IPS DF 6.9 (cell line): ENCODE measurements around the gene TEX53.

ENCODE experiments used
- DNase-seq: peaks from one replicate; pipeline ENCODE4 v3.0.0-alpha.2; 2013; ENCODE audit warnings: low read depth, low spot score
- H3K27ac ChIP-seq: one replicate; pipeline ENCODE4 v1.5.1; 2013; ENCODE audit warnings: low read length, control low read depth
- H3K27me3 ChIP-seq: 2 replicates; pipeline ENCODE4 v1.6.1; 2013; ENCODE audit warnings: mild to moderate bottlenecking, low read length; ENCODE audit not compliant: control insufficient read depth, insufficient read depth
- H3K36me3 ChIP-seq: 2 replicates; pipeline ENCODE4 v1.6.1; 2013; ENCODE audit warnings: low read length; ENCODE audit not compliant: control insufficient read depth, insufficient read depth
- H3K4me1 ChIP-seq: 2 replicates; pipeline ENCODE4 v1.6.1; 2013; ENCODE audit warnings: low read length; ENCODE audit not compliant: control insufficient read depth, insufficient read depth
- H3K4me3 ChIP-seq: 2 replicates; pipeline ENCODE4 v1.5.1; 2013; ENCODE audit warnings: mild to moderate bottlenecking, low read length
- H3K9me3 ChIP-seq: 2 replicates; pipeline ENCODE4 v1.6.1; 2013; ENCODE audit warnings: low read length, inconsistent platforms; ENCODE audit not compliant: control insufficient read depth, insufficient read depth
- WGBS: extraction: QIAGEN DNeasy Blood & Tissue Kit; methylation state at CpG from one replicate; pipeline ENCODE4 v1.1.7; 2013; ENCODE audit warnings: mixed read lengths, missing lambda C conversion rate; ENCODE audit not compliant: insufficient read length, insufficient coverage; 5-methylcytosine and 5-hydroxymethylcytosine counted together

TEX53 gene

GRCh38 chr9:114657705-114658104, at the start of gene TEX53:
TSS of gene TEX53 (minus strand) at chr9:114657805. CDS start at chr9:114657774, 31 bp downstream.
- H3K4me3 ChIP-seq = no peak within 1 kb of the TSS
- no CpG with 5 or more reads among the region's 6 CpGs for whole genome bisulfite sequencing
- H3K27me3 ChIP-seq = no peaks in the 10 kb centered on the region
- H3K36me3 ChIP-seq = no peaks in the 10 kb centered on the region
- no peaks in the 10 kb centered on the region for H3K9me3 ChIP-seq
- no peak for DNase-seq
- H3K4me1 ChIP-seq = peaks cover 3% of the 10 kb centered on the region; the same call in 1 of the 2 replicates
- no peak within 1 kb of the TSS for H3K27ac ChIP-seq

- no peaks in the 10 kb centered on the region for H3K9me3 ChIP-seq
- DNase-seq = no peak
- no peak overlapping the region for H3K4me3 ChIP-seq
- H3K4me1 ChIP-seq = no peaks in the 10 kb centered on the region
- no CpG with 5 or more reads among the region's 2 CpGs for WGBS
- no peak overlapping the region for H3K27ac ChIP-seq
- H3K27me3 ChIP-seq = no peaks in the 10 kb centered on the region
- no peaks in the 10 kb centered on the region for H3K36me3 ChIP-seq
Observed at GRCh38 chr9:114706711-114707110, 49.1 kb upstream of the TEX53 start.

GRCh38 chr9:114701988-114702387, 44.4 kb upstream of the TEX53 start:
- Histone ChIP-seq H3K9me3 (no peaks in the 10 kb centered on the region), H3K4me1 (no peaks in the 10 kb centered on the region), H3K27ac (no peak overlapping the region), H3K4me3 (no peak overlapping the region), H3K36me3 (no peaks in the 10 kb centered on the region), H3K27me3 (no peaks in the 10 kb centered on the region)
- DNase-seq = no peak

- Histone ChIP-seq H3K9me3 (no peaks in the 10 kb centered on the region), H3K4me3 (no peak overlapping the region)
- no peak for DNase-seq
Observed at GRCh38 chr9:114697951-114698351, 40.3 kb upstream of the TEX53 start.

GRCh38 chr9:114696814-114697544, 39.4 kb upstream of the TEX53 start:
- no peaks in the 10 kb centered on the region for H3K36me3 ChIP-seq
- no peak overlapping the region for H3K27ac ChIP-seq
- no peaks in the 10 kb centered on the region for H3K9me3 ChIP-seq
- H3K4me1 ChIP-seq = no peaks in the 10 kb centered on the region
- no peak for DNase-seq
- H3K27me3 ChIP-seq = no peaks in the 10 kb centered on the region
- H3K4me3 ChIP-seq = no peak overlapping the region
- no CpG with 5 or more reads among the region's 7 CpGs for WGBS

More at GRCh38 chr9:114697951-114698351, 40.3 kb upstream of the TEX53 start:
- WGBS = no CpG with 5 or more reads among the region's 4 CpGs
- H3K27me3 ChIP-seq = no peaks in the 10 kb centered on the region
- no peak overlapping the region for H3K27ac ChIP-seq
- no peaks in the 10 kb centered on the region for H3K4me1 ChIP-seq
- H3K36me3 ChIP-seq = no peaks in the 10 kb centered on the region

GRCh38 chr9:114695948-114696347, 38.3 kb upstream of the TEX53 start:
- Histone ChIP-seq H3K4me1 (no peaks in the 10 kb centered on the region), H3K4me3 (no peak overlapping the region), H3K9me3 (no peaks in the 10 kb centered on the region), H3K27ac (no peak overlapping the region), H3K27me3 (no peaks in the 10 kb centered on the region), H3K36me3 (no peaks in the 10 kb centered on the region)
- WGBS = no CpG with 5 or more reads among the region's 2 CpGs
- no peak for DNase-seq

GRCh38 chr9:114694719-114695269, 37.2 kb upstream of the TEX53 start:
- Histone ChIP-seq H3K4me3 (no peak overlapping the region), H3K27ac (no peak overlapping the region), H3K4me1 (no peaks in the 10 kb centered on the region), H3K36me3 (no peaks in the 10 kb centered on the region), H3K27me3 (no peaks in the 10 kb centered on the region), H3K9me3 (no peaks in the 10 kb centered on the region)
- no peak for DNase-seq
- no CpG with 5 or more reads among the region's 6 CpGs for WGBS

GRCh38 chr9:114694146-114694545, 36.5 kb upstream of the TEX53 start:
- H3K9me3 ChIP-seq = no peaks in the 10 kb centered on the region
- H3K27ac ChIP-seq = no peak overlapping the region
- H3K4me1 ChIP-seq = no peaks in the 10 kb centered on the region
- DNase-seq = no peak
- H3K4me3 ChIP-seq = no peak overlapping the region
- H3K36me3 ChIP-seq = no peaks in the 10 kb centered on the region
- no peaks in the 10 kb centered on the region for H3K27me3 ChIP-seq
- WGBS = no CpG with 5 or more reads among the region's 2 CpGs

GRCh38 chr9:114693248-114693855, 35.7 kb upstream of the TEX53 start:
- DNase-seq = no peak
- Histone ChIP-seq H3K36me3 (no peaks in the 10 kb centered on the region), H3K4me1 (no peaks in the 10 kb centered on the region), H3K27me3 (no peaks in the 10 kb centered on the region), H3K4me3 (no peak overlapping the region), H3K27ac (no peak overlapping the region), H3K9me3 (no peaks in the 10 kb centered on the region)
- WGBS = no CpG with 5 or more reads among the region's 2 CpGs

- H3K36me3 ChIP-seq = no peaks in the 10 kb centered on the region
- no peak overlapping the region for H3K27ac ChIP-seq
- no peak overlapping the region for H3K4me3 ChIP-seq
- no peak for DNase-seq
- H3K4me1 ChIP-seq = no peaks in the 10 kb centered on the region
- H3K27me3 ChIP-seq = no peaks in the 10 kb centered on the region
- no peaks in the 10 kb centered on the region for H3K9me3 ChIP-seq
Observed at GRCh38 chr9:114691956-114692295, 34.3 kb upstream of the TEX53 start.
